CD4-positive, alpha-beta T cell treated with Interleukin-12 subunit alpha and Interleukin-12 subunit beta, for 1 hour (primary cell): ENCODE data around the gene DEXI.
"Not testable (repeated sequence)": the region's sequence is repeated elsewhere in the genome, so short reads cannot be mapped to it uniquely, and the experiment has no call there.

Experiments
- DNase-seq: peaks from one replicate; pipeline ENCODE4 v3.0.0-alpha.2; 2020

The DEXI gene

GRCh38 chr16:10940501-10941079 lies 1.7 kb downstream of the DEXI start:
- no peak for DNase-seq

DNA sequence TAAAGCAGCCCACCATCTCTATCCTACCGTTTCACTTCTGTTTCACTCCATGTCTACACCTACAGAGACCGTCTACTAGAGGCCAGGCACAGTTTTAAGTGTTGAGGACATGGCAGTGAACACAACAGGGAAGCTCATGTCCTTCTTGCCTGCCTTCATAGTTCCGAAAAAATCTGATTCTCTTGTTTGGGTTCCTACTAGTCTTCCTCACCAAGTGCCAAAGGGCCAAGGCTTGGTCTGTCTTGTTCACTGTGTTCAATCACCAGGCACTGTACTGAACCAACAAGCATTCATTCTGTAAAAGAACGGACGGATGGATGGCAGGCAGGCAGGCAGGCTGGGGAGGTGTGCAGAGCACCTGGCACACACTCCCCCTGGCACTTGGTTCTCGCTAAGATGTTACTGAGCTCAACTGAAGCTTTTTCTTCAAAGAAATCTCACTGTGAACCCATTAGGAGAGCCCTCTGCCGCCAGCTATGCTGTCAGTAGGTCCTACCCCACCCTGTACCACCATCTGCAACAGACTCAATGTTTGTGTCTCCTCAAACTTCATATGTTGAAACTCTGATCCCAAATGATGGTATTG lies 2.5 kb downstream of the DEXI start:
- no peak for DNase-seq

DNA sequence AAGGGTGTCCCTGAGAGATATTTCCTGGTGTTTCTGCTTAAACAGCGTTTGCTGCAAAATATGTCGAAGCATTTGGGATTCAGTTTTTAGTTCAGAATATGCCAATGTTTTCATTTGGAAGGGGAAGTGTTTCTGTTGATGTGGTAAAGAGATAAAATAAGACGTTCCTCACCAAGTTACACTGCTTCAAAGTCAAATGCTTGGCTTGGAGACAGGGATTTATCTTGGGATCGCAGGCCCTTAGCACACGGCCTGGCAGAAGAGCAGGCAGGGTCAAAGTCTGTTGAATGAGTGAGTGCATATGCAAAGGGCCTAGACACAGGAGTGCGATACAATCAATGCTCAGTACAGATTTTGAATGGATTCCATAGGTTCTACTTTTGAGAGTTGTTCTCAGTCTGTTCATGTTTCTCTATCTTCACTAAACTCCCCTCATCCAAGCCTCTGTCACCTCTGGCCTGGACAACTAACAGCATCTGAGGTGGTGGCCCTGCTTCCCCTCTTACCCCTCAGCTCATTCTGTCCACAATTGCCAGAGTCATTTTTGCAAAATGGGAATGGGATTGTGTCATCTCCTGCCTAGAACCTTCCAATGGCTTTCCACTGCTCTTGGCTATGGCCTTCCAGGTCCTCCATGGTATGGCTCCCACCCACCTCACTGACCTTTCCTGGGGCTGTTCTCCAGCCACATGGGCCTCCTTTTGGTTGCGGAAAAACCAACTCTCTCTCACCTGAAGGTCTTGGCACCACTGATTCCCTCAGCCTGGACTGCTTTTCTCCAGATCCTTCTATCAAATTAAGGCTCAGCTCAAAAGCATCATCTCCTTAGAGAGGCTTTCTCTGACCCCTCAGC lies 3.2 kb downstream of the DEXI start:
- no peak for DNase-seq

- peak; percentile 5 for DNase-seq
These were observed 3.9 kb downstream of the DEXI start for GRCh38 chr16:10938321-10938720.

DNA sequence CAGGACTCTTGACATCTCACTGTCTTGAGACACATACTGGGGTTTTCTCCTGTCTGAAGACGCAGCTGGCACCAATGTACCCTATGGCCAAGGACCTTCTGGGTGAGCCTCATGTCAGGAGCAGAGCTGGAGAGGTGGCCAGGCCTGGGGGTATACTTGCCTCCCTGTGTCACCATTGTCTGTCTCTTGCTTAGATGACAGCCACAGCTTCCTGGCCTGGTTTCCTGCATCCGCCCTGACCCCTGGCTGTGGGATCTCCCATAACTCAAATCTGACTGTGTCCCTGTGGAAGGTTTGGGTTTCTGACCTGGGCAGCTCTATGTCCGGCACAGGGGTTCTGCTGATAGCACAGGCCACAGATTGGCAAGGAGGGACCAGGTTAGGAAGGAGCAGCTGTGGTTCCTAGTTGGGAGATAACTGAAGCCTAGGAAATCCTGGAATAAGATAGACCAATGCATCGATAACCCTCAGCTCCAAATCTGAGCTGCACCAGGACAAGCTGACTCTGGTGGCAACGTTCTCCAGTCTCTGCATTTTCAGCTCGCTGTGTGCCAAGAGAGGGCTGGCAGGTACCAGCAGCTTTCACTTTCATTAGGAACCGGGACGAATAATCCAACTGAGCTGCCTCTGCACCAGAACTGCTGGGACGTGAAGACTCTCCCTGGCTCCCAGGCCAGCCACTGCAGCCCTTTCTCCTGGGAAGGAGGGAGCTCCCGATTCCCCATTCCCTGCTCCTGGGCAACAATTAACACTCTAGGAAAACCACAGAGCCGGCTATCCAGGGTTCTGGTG lies 5.0 kb downstream of the DEXI start:
- DNase-seq, result peak; percentile 11

GRCh38 chr16:10936272-10936984 lies 5.8 kb downstream of the DEXI start:
- no peak for DNase-seq

- no peak for DNase-seq
These were observed 6.9 kb downstream of the DEXI start for GRCh38 chr16:10935226-10935915.

DNA sequence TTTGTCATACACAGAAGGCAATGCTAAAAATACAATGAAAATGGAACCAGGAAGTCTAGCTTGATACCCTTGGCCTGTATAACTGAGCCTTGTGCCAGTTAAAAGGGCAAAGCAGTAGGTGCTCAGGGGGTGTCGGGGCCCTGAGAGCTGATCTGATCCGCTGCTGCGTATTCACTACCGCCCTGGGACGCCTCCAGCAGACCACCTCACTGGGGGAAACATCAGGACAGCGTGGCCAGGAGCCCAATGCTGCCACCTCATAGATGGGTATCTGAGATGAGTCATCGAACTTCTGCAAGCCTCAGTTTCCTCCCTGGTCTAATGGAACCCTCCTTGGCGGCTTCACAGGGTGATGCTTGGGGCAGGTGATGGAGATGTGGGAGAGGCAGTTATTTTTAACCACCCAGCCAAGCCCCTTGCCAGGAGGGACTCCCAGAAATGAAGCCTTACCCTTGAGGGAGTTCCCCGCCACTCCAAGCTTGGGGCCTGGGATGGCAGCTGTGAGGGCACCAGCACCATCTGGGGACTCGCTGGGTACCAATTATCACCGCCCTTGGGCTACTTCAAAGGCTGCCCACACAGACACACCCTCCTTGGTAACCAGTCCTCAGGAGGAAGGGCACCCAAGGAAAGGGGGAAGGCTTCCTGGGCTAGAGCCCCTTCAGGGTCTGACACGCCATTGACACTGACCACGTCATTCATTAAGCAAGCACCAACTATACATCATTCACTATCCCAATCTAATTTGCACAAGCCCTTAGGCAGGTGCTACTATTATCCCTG lies 7.8 kb downstream of the DEXI start:
- DNase-seq, result no peak

GRCh38 chr16:10933865-10934264 lies 8.4 kb downstream of the DEXI start:
- DNase-seq, result no peak

DNA sequence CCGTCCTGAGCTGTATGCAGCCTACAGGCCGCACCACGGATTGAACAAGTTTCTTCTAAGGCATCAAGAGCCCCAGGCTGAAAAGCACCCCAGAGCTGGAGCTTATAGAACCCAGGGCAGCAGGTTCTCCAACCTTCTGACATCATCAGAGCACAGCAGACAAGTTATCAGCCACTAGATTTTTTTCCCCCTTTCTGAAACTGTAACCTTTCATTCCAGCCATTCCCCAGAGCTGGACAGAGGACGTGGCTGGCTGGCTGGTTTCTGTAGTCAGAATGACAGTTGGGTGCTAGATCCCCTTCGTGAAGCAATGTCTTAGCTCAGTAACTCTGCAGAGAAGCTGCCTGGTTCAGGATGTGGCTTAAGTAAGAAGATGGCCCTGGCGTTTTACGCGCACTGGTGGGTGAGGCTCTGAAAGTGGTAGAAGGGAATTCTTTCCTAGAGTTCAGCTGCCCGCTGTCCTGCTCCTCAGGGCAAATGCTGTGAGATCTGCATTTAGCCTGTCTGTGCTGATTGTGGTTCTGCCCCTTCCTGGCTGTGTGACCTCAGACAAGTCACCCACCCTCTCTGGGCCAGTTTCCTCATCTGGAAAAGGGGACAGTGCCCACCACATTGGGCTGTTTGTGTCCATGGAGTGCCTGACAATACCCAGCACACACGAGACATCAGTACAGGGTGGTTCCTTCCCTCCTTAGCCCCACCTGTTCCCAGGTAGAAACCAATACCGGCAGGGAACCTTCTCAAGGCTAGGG lies 9.1 kb downstream of the DEXI start:
- DNase-seq, result no peak

DNA sequence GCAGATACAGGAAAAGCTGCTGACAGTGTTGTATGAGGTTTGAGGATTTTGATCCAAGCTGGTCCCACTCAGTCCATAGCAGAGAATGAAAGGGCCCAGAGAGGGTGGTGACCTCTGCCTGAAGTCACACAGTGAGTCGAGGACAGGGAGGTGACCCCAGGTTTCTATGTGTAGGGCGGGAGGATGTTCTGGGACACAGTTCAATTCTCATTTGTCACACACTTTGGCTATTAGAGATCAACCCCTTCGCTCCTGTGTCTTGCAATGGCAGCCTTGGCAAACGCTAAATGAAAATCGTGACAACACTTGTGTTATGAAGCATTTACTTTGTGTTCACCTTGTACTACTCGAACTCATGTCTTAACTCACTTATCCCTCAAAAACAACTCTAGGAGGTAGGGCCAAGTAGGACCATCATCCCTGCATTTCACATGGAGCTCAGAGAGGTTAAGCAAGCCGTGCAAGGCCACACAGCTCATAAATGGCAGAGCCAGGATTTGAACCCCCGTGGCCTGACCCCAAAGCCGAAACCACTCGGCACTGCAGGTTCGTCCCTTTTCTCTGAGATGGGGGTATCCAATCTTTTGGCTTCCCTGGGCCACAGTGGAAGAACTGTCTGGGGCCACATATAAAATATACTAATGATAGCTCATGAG lies 10.2 kb downstream of the DEXI start:
- DNase-seq, result no peak

- DNase-seq, result no peak
These were observed 11.1 kb downstream of the DEXI start for GRCh38 chr16:10931134-10931533.

DNA sequence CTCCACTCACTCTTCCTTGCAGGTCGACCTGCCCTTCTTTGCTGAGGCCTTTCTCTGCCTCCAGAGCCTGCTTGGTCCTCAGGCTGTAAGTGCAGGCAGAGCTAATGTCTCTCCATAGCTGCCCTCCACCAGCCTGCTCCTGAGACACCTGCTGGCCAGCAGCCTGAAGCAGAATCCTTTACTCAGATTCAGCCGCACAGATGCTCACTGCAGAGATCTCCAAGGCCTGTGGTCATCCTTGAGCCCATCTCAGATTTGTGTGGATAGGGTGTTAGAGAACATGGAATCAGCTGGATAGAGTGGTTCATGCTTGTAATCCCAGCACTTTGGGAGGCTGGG lies 11.5 kb downstream of the DEXI start:
- DNase-seq, result no peak

DNA sequence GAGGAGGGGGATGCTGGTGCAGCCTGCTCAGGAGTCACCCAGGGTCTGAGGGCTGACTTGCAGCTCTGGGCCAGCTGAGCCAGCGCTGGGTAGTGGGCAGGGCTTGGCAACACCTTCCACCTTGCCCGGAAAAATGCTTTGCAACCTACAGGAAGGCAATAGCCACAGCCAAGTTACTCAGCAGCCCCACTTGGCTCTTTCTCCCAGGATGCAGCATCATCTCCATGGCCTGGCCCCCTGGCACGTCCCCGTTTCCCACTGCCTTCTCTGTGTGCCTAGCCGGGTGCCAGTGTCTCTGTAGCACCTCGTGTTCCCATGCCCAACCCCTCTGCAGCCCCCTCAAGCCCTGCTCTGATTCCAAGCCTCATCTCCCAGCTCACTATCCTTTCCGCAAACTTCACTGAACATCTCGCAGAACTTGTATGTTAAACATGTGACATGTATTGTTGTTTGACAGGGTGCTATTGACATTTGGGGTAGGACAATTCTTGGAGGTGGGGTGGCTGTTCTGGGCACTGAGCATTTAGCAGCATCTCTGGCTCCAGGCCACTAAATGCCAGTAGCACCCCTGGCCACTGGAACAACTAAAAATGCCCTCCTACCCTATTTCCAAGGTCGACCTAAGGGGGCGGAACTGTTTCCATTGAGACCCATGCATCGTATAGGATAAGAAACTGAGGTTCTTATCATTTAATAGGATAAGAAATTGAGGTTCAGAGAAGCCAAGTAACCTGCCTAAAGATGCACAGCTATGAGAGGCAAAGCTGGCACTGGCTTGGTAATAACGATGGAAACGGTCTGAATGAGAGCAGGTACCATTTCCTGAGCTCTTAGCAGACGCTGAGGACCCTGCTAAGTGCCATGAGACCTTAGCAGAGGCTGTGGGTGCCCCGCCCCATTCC lies 12.2 kb downstream of the DEXI start:
- DNase-seq, result no peak

GRCh38 chr16:10929097-10929496 lies 13.2 kb downstream of the DEXI start:
- not testable (repeated sequence) for DNase-seq

DNA sequence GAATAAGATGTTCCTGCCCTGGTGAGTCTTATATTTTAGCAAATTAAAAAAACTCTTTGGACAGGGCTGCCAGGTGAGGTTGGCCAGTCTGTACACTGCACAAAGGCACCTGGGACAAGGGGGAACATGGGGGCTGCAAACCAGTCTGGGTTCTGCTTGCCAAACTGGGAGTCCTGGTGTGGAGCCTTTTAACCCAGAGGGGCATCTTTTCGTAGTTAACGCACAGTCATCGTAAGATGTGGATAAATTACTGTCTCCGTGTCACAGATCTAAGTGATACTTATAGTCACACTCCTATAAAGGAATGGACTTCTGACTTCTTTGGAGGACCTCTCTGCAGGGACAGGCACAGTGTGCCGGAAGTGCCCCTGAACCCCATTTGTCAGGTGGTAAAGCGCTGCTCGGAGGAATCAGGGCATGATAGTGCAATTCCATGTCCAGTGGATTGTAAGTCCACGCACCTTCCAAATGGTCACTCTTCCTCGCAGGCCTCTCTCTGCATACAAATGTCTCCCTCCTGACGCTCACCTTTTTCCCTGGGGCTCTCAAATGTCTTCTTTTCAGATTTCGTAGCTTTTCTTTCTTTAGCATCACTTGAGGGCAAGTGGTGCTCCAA lies 14.7 kb downstream of the DEXI start:
- DNase-seq, result no peak

DNA sequence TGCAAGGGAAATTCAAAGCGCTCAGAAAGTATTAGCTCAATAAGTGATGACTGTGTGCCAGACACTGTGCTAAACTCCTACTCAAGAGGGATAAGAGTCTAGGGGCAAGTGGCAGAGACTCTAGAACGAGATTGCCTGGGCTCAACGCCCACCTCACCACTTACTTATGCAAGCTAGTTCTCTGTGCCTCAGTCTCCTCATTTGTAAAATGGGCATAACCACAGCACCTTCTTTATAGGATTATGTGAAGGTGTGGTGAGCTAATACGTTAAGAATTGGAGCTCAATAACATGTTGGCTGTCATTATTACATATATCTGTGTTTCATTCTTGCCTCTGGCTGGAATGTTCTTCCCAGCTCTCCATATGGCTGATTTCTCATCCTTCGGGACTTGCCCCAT lies 15.4 kb downstream of the DEXI start:
- DNase-seq, result no peak

DNA sequence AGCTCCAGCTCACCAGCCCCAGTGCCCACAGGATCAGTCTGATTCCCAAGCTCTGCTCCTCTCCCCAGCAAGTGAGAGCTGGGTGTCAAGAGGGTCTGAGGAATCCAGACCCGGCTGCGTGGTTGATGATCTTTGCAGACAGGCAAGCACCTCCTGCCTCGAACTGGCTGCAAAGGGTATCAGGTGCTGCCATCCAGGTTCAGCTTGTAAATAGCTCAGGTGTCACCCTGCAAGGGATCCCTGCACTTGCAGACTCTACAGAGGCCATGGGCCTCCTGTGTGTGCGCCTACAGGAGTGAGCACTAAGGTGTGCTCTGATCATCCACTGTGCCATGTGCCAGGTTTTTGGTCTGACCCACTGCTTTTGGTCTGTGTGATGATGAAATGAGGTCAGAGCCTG lies 16.2 kb downstream of the DEXI start:
- DNase-seq, result no peak

GRCh38 chr16:10925285-10925684 lies 17.0 kb downstream of the DEXI start:
- not testable (repeated sequence) for DNase-seq
